Activated naive CD4-positive, alpha-beta T cell (primary cell): ENCODE measurements around the gene RPL39L.
"Not testable (repeated sequence)": the region's sequence is repeated elsewhere in the genome, so short reads cannot be mapped to it uniquely, and the experiment has no call there.

Experiments
- DNase-seq, 4 experiments: peaks; one replicate each; lab custom pipeline; 2025; lab: John Stamatoyannopoulos, UW

Gene RPL39L

GRCh38 chr3:187136936-187137335 lies 2.4 kb downstream of the RPL39L start:
- DNase-seq = no peak

DNA sequence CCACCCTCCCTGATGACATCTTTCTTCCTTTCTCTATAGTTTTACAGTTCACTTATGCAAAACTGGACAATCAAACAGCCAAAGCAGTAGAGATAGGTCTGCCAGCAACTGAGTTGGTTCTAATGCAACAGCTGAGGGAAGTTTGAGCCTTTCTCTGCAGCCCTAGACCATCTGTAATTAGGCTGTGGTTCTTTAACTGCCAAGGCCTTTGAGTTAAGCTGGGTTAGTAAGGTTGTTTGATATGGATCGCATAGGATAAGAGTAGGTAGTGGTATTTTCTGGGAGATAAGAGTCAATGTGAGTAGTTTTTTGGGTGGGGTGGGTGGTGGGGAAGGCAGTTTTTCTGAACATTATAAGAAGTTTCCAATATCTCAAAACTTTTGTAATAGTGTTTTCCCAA lies 3.0 kb downstream of the RPL39L start:
- no peak for DNase-seq

DNA sequence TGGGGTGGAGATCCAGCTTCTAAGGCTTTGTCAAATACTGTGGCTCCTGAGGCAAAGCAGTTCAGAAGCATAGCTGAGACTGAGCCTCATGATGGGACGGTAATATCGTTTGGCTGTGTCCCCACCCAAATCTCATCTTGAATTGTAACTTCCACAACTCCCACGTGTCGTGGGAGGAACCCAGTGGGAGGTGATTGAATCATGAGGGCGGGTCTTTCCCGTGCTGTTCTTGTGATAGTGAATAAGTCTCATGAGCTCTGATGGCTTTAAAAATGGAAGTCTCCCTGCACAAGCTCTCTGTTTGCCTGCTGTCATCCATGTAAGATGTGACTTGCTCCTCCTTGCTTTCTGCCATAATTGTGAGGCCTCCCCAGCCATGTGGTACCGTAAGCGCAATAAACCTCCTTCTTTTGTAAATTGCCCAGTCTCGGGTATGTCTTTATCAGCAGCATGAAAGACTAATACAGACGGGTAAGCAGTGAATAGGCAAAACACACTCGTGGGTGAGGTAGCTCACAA lies 4.1 kb downstream of the RPL39L start:
- DNase-seq = not testable (repeated sequence)

- DNase-seq = not testable (repeated sequence)
These were observed 6.1 kb downstream of the RPL39L start for GRCh38 chr3:187133181-187133580.

GRCh38 chr3:187132666-187133065 lies 6.6 kb downstream of the RPL39L start:
- DNase-seq = no peak

GRCh38 chr3:187131981-187132380 lies 7.3 kb downstream of the RPL39L start:
- DNase-seq = no peak

DNA sequence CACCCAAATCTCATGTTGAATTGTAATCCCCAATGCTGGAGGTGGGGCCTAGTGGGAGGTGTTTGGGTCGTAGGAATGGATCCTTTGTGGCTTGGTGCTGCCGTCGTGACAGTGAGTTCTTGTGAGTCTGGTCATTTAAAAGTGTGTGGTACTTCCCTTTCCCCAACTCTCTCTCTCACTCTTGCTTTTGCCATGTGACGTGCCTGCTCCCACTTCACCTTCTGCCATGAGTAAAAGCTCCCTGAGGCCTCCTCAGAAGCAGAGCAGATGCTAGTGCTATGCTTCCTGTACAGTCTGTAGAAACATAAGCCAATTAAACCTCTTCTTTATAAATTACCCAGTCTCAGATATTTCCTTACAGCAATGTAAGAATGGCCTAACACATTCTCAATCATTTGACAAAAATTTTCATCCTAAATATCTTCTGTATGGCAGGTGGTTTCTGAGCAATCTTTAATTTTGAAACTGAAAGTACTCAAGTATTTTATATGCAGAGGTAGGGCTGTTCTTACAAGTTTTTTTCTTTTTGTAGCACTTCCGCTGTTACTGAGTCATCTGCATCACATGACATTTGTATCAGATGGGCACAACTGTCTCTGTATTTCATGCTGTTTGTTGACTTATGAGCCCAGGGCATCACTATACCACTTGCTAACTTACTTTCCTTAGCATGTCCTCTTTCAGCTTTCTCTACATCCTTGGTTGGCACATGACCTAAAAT lies 8.8 kb downstream of the RPL39L start:
- no peak for DNase-seq

- no peak for DNase-seq
These were observed 13.8 kb downstream of the RPL39L start for GRCh38 chr3:187125319-187126031.

- DNase-seq = no peak
These were observed 17.0 kb downstream of the RPL39L start for GRCh38 chr3:187122261-187122660.

DNA sequence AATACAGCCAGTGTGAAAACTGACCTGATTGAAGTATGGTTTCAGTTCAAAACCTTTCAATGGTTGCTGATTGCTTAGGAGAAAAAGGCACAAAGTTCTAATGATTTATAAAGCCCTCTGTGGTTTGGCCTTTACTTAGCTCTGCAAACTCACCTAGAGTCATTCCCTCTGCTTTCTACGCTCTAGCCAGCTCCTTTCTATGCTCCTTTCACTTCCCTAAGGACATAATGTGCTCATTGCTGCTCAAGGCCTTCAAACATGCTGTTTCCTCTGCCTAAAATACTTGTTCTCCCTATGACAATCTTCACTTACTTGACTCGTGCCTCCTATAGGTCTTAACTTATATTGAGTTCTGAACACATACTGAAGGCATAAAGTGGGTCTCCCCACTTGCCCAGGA lies 19.0 kb downstream of the RPL39L start:
- DNase-seq = no peak

DNA sequence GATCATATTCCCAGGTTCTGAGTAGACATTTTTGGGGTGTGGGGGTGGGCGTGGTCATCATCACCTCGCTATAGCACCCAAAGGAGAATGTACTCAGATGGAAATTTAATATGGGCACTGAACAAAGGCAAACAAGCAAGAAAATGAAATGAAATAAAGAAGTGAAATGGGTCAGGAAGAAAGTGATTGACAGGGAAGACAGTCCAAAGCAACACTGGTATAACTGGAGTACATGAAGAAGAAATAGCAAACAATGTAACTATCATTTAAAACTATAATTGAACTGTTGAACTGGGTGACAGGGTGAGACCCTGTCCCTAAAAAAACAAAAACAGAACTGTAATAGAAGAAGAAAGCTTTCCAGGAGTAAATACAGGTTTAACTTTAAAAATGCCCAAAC lies 24.8 kb downstream of the RPL39L start:
- DNase-seq = no peak

DNA sequence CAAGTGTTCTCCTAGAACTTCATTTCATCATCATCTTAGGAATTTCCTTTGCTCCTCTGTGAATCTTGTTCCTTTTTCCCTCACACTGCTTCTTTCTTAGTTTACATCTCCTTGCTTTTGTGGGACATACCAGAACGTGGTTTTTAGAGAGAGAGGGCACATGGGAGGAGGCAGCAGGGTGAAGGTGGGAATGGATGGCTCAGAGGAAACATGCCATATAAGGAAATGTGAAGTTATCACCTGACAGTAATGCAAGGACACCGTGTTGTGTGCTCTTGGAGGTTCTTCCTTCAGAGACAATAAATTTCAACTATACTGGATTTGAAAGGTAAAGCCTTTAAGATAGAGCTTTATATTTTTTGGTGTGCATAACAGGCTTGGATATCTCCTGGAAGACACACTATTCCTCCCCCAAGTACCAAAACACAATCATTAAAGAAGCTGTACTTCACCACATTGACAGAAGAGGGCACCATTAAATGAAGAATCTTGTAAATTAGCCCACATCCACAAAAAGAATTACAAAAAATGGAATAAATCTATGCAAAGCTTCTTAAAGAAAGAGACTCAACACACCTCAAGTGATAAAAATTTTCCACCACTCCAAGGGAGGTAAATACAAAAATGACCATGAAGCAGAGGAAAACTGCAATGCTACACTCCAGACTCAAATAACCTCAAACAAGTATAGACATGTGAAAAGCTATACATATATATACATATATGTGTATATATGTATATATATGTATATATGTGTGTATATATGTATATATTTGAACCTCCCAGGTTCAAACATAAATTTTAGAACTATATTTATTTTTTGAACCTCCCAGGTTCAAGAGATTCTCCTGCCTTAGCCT lies 26.1 kb downstream of the RPL39L start:
- no peak for DNase-seq

- no peak for DNase-seq
These were observed 29.1 kb downstream of the RPL39L start for GRCh38 chr3:187110156-187110555.

DNA sequence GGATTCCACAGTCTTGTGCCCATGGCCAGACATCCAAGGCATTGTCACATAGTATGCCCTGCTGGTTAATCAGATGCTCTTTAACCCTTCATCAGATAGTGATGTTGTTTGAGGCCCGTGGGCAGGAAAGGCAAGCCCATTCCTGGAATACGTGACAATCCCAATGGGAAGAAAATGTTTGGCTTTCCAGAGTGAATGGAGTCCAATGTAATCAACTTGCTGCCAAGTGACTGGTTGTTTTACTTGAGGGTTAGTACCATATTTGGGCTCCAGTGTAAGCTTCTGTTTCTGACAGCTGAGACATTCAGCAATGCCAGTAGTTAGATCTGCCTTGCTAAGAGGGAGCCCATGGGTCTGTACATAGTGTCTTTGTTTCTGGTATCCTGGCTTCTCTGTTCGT lies 31.3 kb downstream of the RPL39L start:
- no peak for DNase-seq

DNA sequence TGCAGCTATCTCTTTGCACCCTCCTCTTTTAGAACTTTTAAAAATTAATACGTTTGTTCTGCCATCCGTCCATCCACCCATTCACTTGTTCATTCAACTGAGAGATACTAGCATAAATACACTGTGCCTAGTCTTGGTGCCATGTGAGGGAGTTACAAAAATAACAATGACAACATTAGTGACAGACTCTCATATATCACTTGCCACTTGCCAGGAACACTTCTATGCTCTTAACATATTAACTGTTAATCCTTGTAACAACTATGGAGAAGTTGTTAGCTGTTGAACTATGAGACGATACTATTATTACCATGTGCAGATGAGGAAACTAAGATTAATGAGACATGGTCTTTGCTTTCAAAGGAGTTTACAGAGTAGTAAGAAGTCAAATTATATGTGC lies 33.6 kb downstream of the RPL39L start:
- DNase-seq = no peak

GRCh38 chr3:187104933-187105332 lies 34.4 kb downstream of the RPL39L start:
- DNase-seq = no peak

DNA sequence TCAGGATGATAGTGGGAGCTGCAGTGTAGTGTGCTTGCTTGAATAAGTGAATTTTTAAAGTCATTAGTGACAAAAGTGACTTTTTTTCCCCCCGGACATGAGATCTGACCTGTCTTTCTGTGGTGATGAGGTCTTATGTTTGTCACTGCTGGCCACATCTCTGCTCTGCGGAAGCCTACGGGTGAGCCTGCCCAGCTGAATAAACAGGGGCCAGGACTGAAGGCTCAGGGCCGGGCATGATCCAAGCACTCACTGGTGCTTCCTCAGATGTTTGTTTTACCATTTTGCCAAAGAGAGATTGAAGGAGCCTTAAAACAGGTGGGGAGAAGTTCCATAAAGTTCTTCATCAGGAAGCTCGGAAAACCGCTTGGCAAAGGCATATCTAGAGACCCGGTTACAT lies 35.0 kb downstream of the RPL39L start:
- DNase-seq = no peak

- DNase-seq = no peak
These were observed 36.0 kb downstream of the RPL39L start for GRCh38 chr3:187103251-187103650.

DNA sequence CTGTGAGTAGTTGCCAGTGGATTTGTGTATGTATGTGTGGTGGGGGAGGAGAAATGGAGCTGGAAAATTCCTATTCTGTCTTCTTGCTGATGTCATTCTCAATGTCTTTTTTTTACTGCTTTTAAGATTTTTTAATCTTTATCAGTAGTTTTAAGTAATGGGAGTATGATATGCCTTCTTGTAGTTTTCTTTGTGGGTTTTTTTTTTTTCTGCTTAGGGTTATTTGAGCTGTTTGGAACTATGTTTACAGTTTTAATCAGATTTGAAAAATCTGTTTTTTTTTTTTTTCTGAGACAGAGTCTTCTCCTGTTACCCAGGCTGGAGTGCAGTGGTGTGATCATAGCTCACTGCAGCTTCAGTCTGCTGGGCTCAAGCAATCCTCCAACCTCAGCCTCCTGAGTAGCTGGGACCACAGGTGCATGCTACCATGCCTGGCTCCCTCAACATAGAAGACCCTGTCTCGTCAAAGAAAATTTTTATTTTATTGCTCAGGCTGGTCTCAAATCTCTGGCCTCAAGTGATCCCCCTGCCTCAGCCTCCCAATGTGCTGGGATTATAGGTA lies 37.1 kb downstream of the RPL39L start:
- no peak for DNase-seq

GRCh38 chr3:187101184-187102072 lies 37.9 kb downstream of the RPL39L start:
- peak in 2 of 4 experiments; percentile 24 to 41 for DNase-seq

GRCh38 chr3:187098923-187099512 lies 40.3 kb downstream of the RPL39L start:
- DNase-seq = no peak
